Measurements from ENCODE around the gene MIDN. TPM values are rescaled to one million over a fixed set of nuclear protein-coding genes. Genes with fewer than 3 reads are reported as not detected.

MIDN gene
- total RNA-seq, 1 experiment from 2014 or later: 286 TPM

- H2BK5ac ChIP-seq (ENCODE audit: insufficient read length, low read length): no peak overlapping the region
- no peak overlapping the region for H3K4ac ChIP-seq (ENCODE audit: low read depth, low read length)
- H2BK20ac ChIP-seq (ENCODE audit: low read depth, low read length, poor library complexity, severe bottlenecking): no peak overlapping the region
These were observed 3.9 kb downstream of the MIDN start for GRCh38 chr19:1252221-1252820.

More at GRCh38 chr19:1252221-1252820, 3.9 kb downstream of the MIDN start:
- Histone ChIP-seq H2AK5ac (ENCODE audit: insufficient read length, low read length) (no peak overlapping the region), H3K79me1 (ENCODE audit: insufficient read depth, low read depth, low read length, poor library complexity, severe bottlenecking) (no peaks in the 10 kb centered on the region), H3K23me2 (ENCODE audit: insufficient read length, low read depth, low read length, poor library complexity, severe bottlenecking) (peaks cover 12% of the 10 kb centered on the region), H3K27me3 (ENCODE audit: insufficient read depth, low read length) (no peaks in the 10 kb centered on the region), H4K8ac (replicated peaks; ENCODE audit: insufficient read length, low read depth, low read length) (no peak overlapping the region), H3K23ac (ENCODE audit: insufficient read length, low read depth, low read length) (no peak overlapping the region), H2BK12ac (ENCODE audit: insufficient read length, low read depth, low read length) (no peak overlapping the region), H3K18ac (ENCODE audit: insufficient read length, low read depth, low read length) (no peak overlapping the region), H3K4me1 (ENCODE audit: insufficient read depth, low read length) (no peaks in the 10 kb centered on the region; the same call in 1 of the 2 replicates), H4K20me1 (ENCODE audit: control insufficient read depth, insufficient read depth, insufficient read length) (no peaks in the 10 kb centered on the region), H3K14ac (ENCODE audit: insufficient read depth, low read length) (no peak overlapping the region), H2BK120ac (ENCODE audit: low read depth, low read length, poor library complexity, severe bottlenecking) (no peak overlapping the region), H3T11ph (ENCODE audit: low read length) (no peak overlapping the region), H2AFZ (ENCODE audit: low read length) (no peak overlapping the region), H4K91ac (ENCODE audit: insufficient read length, low read depth, low read length) (no peak overlapping the region), H3K56ac (ENCODE audit: insufficient read length, low read depth, low read length) (no peak overlapping the region), H3K27ac (ENCODE audit: insufficient read length, low read depth, low read length) (no peak overlapping the region), H3K9ac (ENCODE audit: extremely low read depth, insufficient read length, low read length) (no peak overlapping the region), H3K9me3 (ENCODE audit: control insufficient read depth, low read depth, low read length) (no peaks in the 10 kb centered on the region), H4K5ac (ENCODE audit: insufficient read length, low read depth, low read length) (no peak overlapping the region), H3K4me2 (ENCODE audit: insufficient read depth, insufficient read length, low read length) (peak overlapping the region; percentile 70), H2BK15ac (ENCODE audit: low read depth, low read length) (no peak overlapping the region), H3K79me2 (ENCODE audit: insufficient read depth, low read length) (peaks cover 11% of the 10 kb centered on the region; the same call in 1 of the 2 replicates)
- no peaks in the 10 kb centered on the region for H3K27me3 Mint-ChIP-seq (ENCODE audit: low read depth)
- H3K4me3 Mint-ChIP-seq: peak overlapping the region; percentile 84 to 90
- DNase-seq: no peak
- TF ChIP-seq CTCF (conservative IDR thresholded peaks at IDR 0.05): no peak
- no CpG with 5 or more reads among the region's 30 CpGs for WGBS (ENCODE audit: extremely low coverage, insufficient read length, low lambda C conversion rate)
- peaks cover 18 to 52% (median 42%) of the 10 kb centered on the region in 3 experiments; a peak in 6 of 7 replicates for H3K36me3 Mint-ChIP-seq (ENCODE audit: insufficient read depth in 1 of 3, low read depth in 3 of 3)
- H3K4me1 Mint-ChIP-seq: peaks cover under 1 to 16% of the 10 kb centered on the region in 2 experiments
- H3K27ac Mint-ChIP-seq: no peak overlapping the region; a peak in 1 of 7 replicates
- no peaks in the 10 kb centered on the region; a peak in 1 of 5 replicates for H3K9me3 Mint-ChIP-seq

All from H9 (cell line).